ENCODE measurements around the gene IRF5.

Gene IRF5

GRCh38 chr7:128921866-128922440, 15.8 kb upstream of the IRF5 start:
- DNase-seq (ENCODE audit: low read depth) = no peak

- DNase-seq (ENCODE audit: low read depth) = no peak
Observed at GRCh38 chr7:128922496-128923410, 15.0 kb upstream of the IRF5 start.

GRCh38 chr7:128923411-128923800, 14.3 kb upstream of the IRF5 start:
- DNase-seq (ENCODE audit: low read depth) = no peak

GRCh38 chr7:128924707-128925588, 12.8 kb upstream of the IRF5 start:
- DNase-seq (ENCODE audit: low read depth) = no peak

GRCh38 chr7:128928159-128928813, 9.4 kb upstream of the IRF5 start:
- DNase-seq (ENCODE audit: low read depth) = no peak

- no peak for DNase-seq (ENCODE audit: low read depth)
Observed at GRCh38 chr7:128928882-128929788, 8.6 kb upstream of the IRF5 start.

GRCh38 chr7:128931190-128931798, 6.4 kb upstream of the IRF5 start:
- no peak for DNase-seq (ENCODE audit: low read depth)

GRCh38 chr7:128931965-128932861, 5.5 kb upstream of the IRF5 start:
- no peak for DNase-seq (ENCODE audit: low read depth)

- DNase-seq (ENCODE audit: low read depth) = no peak
Observed at GRCh38 chr7:128932862-128933179, 4.9 kb upstream of the IRF5 start.

- no peak for DNase-seq (ENCODE audit: low read depth)
Observed at GRCh38 chr7:128933180-128933891, 4.4 kb upstream of the IRF5 start.

GRCh38 chr7:128934361-128935341, 3.1 kb upstream of the IRF5 start:
- no peak for DNase-seq (ENCODE audit: low read depth)

GRCh38 chr7:128935342-128935730, 2.4 kb upstream of the IRF5 start:
- DNase-seq (ENCODE audit: low read depth) = no peak

- no peak for DNase-seq (ENCODE audit: low read depth)
Observed at GRCh38 chr7:128936798-128937197, 929 bp upstream of the IRF5 start.

GRCh38 chr7:128937271-128937646, 468 bp upstream of the IRF5 start:
- DNase-seq (ENCODE audit: low read depth) = no peak

- DNase-seq (ENCODE audit: low read depth) = no peak
Observed at GRCh38 chr7:128938544-128939074, 882 bp downstream of the IRF5 start.

- DNase-seq (ENCODE audit: low read depth) = no peak
Observed at GRCh38 chr7:128939075-128939860, 1.5 kb downstream of the IRF5 start.

All from activated T-cell treated with anti-CD3 and anti-CD28 coated beads for 48 hours (primary cell).